IMR-90 (cell line): ENCODE results near the gene MARS2. TPM values are rescaled to one million over a fixed set of nuclear protein-coding genes. Genes with fewer than 3 reads are reported as not detected.

Experiments used
- ATAC-seq: fragments of 200-7000 bp; cut with Tn5 transposase; 2 replicates; pipeline ENCODE4 v1.9.1; 2020; ENCODE audit warnings: low read depth, mild to moderate bottlenecking, moderate library complexity
- BruUV-seq: library from RNA; stranded (reverse); fragments of 400-500 nt; replicated peaks from 2 replicates; lab custom pipeline; 2021; lab: Mats Ljungman, UMichigan
- CTCF ChIA-PET: fragments of 300-600 bp; formaldehyde crosslinking; extraction: SDS; loops from one replicate; lab custom pipeline; 2021; ENCODE audit warnings: antibody characterized with exemption; lab: Yijun Ruan, JAX
- POLR2A ChIA-PET: fragments of 300-600 bp; sonication (Branson Sonifier 250); formaldehyde crosslinking; loops from one replicate; lab custom pipeline; 2022; ENCODE audit warnings: antibody characterized with exemption; ENCODE audit not compliant: unreplicated experiment; lab: Charles Lee
- DNase-seq: peaks from one replicate; pipeline ENCODE4 v3.0.0; 2013
- H2AFZ ChIP-seq: replicated peaks from 2 replicates; pipeline ENCODE3; 2013; ENCODE audit warnings: low read length, mild to moderate bottlenecking; ENCODE audit not compliant: poor library complexity
- H2AK5ac ChIP-seq: 2 replicates; pipeline ENCODE4 v1.6.1; 2013; ENCODE audit warnings: low read depth, low read length, inconsistent platforms
- H2AK9ac ChIP-seq: replicated peaks from 2 replicates; pipeline ENCODE3; 2013; ENCODE audit warnings: mild to moderate bottlenecking, low read depth, low read length, moderate library complexity; ENCODE audit not compliant: poor library complexity
- H2BK120ac ChIP-seq: 2 replicates; pipeline ENCODE4 v1.6.1; 2013; ENCODE audit warnings: low read depth, low read length, inconsistent platforms
- H2BK15ac ChIP-seq: 3 replicates; pipeline ENCODE4 v1.6.1; 2013; ENCODE audit warnings: low read depth, low read length, inconsistent platforms
- H2BK20ac ChIP-seq: 2 replicates; pipeline ENCODE4 v1.6.1; 2013; ENCODE audit warnings: low read depth, mild to moderate bottlenecking, inconsistent platforms, low read length, moderate library complexity
- H2BK5ac ChIP-seq: 2 replicates; pipeline ENCODE4 v1.6.1; 2013; ENCODE audit warnings: mild to moderate bottlenecking, low read depth, low read length, inconsistent platforms; ENCODE audit not compliant: poor library complexity, severe bottlenecking
- H3K14ac ChIP-seq: replicated peaks from 2 replicates; pipeline ENCODE4 v1.6.1; 2013; ENCODE audit warnings: low read depth, low read length, inconsistent platforms
- H3K18ac ChIP-seq: 2 replicates; pipeline ENCODE4 v1.6.1; 2013; ENCODE audit warnings: low read depth, low read length, control low read depth
- H3K23ac ChIP-seq: 2 replicates; pipeline ENCODE4 v1.6.1; 2013; ENCODE audit warnings: low read depth, low read length, inconsistent platforms
- H3K27ac ChIP-seq: 2 replicates; pipeline ENCODE4 v1.5.1; 2013; ENCODE audit warnings: mild to moderate bottlenecking, control low read depth, low read length; ENCODE audit not compliant: insufficient read depth
- H3K27me3 ChIP-seq: 2 replicates; pipeline ENCODE4 v1.6.1; 2013; ENCODE audit warnings: low read length; ENCODE audit not compliant: control insufficient read depth, insufficient read depth
- H3K36me3 ChIP-seq: 2 replicates; pipeline ENCODE4 v1.6.1; 2013; ENCODE audit warnings: low read length, mixed read lengths; ENCODE audit not compliant: control insufficient read depth, insufficient read depth
- H3K4ac ChIP-seq: 2 replicates; pipeline ENCODE4 v1.6.1; 2013; ENCODE audit warnings: low read depth, low read length, inconsistent platforms
- H3K4me1 ChIP-seq: 2 replicates; pipeline ENCODE4 v1.6.1; 2013; ENCODE audit warnings: low read length, mixed read lengths; ENCODE audit not compliant: control insufficient read depth, insufficient read depth
- H3K4me2 ChIP-seq: 2 replicates; pipeline ENCODE4 v1.6.1; 2013; ENCODE audit warnings: low read depth, mild to moderate bottlenecking, control low read depth, low read length, moderate library complexity
- H3K4me3 ChIP-seq: 2 replicates; pipeline ENCODE4 v1.5.1; 2013; ENCODE audit warnings: low read depth, mild to moderate bottlenecking, control low read depth, low read length, moderate library complexity; ENCODE audit not compliant: insufficient read depth
- H3K56ac ChIP-seq: 2 replicates; pipeline ENCODE4 v1.6.1; 2013; ENCODE audit warnings: low read length, inconsistent platforms; ENCODE audit not compliant: insufficient read depth; ENCODE audit errors: extremely low read depth
- H3K79me1 ChIP-seq, 2 experiments: 2 replicates each; pipeline ENCODE4 v1.6.1; 2013; ENCODE audit warnings: low read length in 2 of 2, inconsistent platforms in 1 of 2, low read depth in 1 of 2
- H3K9ac ChIP-seq: 2 replicates; pipeline ENCODE4 v1.6.1; 2013; ENCODE audit warnings: low read depth, low read length, control low read depth
- H3K9me1 ChIP-seq: 2 replicates; pipeline ENCODE4 v1.6.1; 2013; ENCODE audit warnings: low read length, inconsistent platforms; ENCODE audit not compliant: insufficient read depth
- H3K9me3 ChIP-seq: 2 replicates; pipeline ENCODE4 v1.6.1; 2013; ENCODE audit warnings: low read length; ENCODE audit not compliant: control insufficient read depth, insufficient read depth
- H4K20me1 ChIP-seq: 2 replicates; pipeline ENCODE4 v1.6.1; 2013; ENCODE audit warnings: low read length, inconsistent platforms; ENCODE audit not compliant: insufficient read depth
- H4K5ac ChIP-seq: 2 replicates; pipeline ENCODE4 v1.6.1; 2013; ENCODE audit warnings: mild to moderate bottlenecking, low read depth, low read length, control low read depth
- H4K8ac ChIP-seq, 2 experiments: 2 replicates each; pipeline ENCODE4 v1.6.1; 2013; ENCODE audit warnings: low read depth in 2 of 2, low read length in 2 of 2, control low read depth in 1 of 2, inconsistent platforms in 1 of 2
- H4K91ac ChIP-seq: 2 replicates; pipeline ENCODE4 v1.6.1; 2013; ENCODE audit warnings: low read depth, low read length, inconsistent platforms; ENCODE audit not compliant: insufficient read depth
- BHLHE40 ChIP-seq: fragments of 150-350 bp; IDR thresholded peaks from 2 replicates; pipeline ENCODE4 v1.6.1; 2016; ENCODE audit warnings: mild to moderate bottlenecking, low read depth, low read length
- CEBPB ChIP-seq: IDR thresholded peaks from 2 replicates; pipeline ENCODE4 v1.6.1; 2012; ENCODE audit warnings: low read depth, low read length, improper control_type of control experiment
- CHD1 ChIP-seq: IDR thresholded peaks from 2 replicates; pipeline ENCODE4 v1.6.1; 2012; ENCODE audit warnings: low read depth, low read length, improper control_type of control experiment
- CTCF ChIP-seq: conservative IDR thresholded peaks from 2 replicates; pipeline ENCODE4 v1.5.1; 2012; ENCODE audit warnings: mild to moderate bottlenecking, low read depth, low read length, improper control_type of control experiment
- ELK1 ChIP-seq: fragments of 150-350 bp; IDR thresholded peaks from 2 replicates; pipeline ENCODE4 v1.6.1; 2016; ENCODE audit warnings: low read depth, mild to moderate bottlenecking, low read length, moderate library complexity, borderline replicate concordance
- FOS ChIP-seq: fragments of 150-350 bp; IDR thresholded peaks from 2 replicates; pipeline ENCODE4 v1.6.1; 2016; ENCODE audit warnings: low read depth, low read length
- MAFK ChIP-seq: IDR thresholded peaks from 2 replicates; pipeline ENCODE4 v1.6.1; 2012; ENCODE audit warnings: low read depth, low read length, improper control_type of control experiment
- MAZ ChIP-seq: IDR thresholded peaks from 2 replicates; pipeline ENCODE4 v1.6.1; 2012; ENCODE audit warnings: low read depth, mild to moderate bottlenecking, low read length, improper control_type of control experiment, moderate library complexity, borderline replicate concordance
- MXI1 ChIP-seq: IDR thresholded peaks from 2 replicates; pipeline ENCODE4 v1.6.1; 2012; ENCODE audit warnings: low read depth, mild to moderate bottlenecking, low read length, moderate library complexity, borderline replicate concordance
- NFE2L2 ChIP-seq: fragments of 150-350 bp; IDR thresholded peaks from 2 replicates; pipeline ENCODE4 v1.6.1; 2016; ENCODE audit warnings: low read depth, mild to moderate bottlenecking, low read length
- POLR2A ChIP-seq: IDR thresholded peaks from 2 replicates; pipeline ENCODE4 v1.6.1; 2012; ENCODE audit warnings: mild to moderate bottlenecking, low read depth, low read length
- RAD21 ChIP-seq: IDR thresholded peaks from 2 replicates; pipeline ENCODE4 v1.6.1; 2012; ENCODE audit warnings: low read length, improper control_type of control experiment
- RCOR1 ChIP-seq: IDR thresholded peaks from 2 replicates; pipeline ENCODE4 v1.6.1; 2012; ENCODE audit warnings: mild to moderate bottlenecking, low read length, improper control_type of control experiment; ENCODE audit not compliant: insufficient replicate concordance
- RFX5 ChIP-seq: IDR thresholded peaks from 2 replicates; pipeline ENCODE4 v1.8.0; 2012; ENCODE audit warnings: low read depth, mild to moderate bottlenecking, low read length, moderate library complexity
- SMC3 ChIP-seq: fragments of 150-350 bp; IDR thresholded peaks from 2 replicates; pipeline ENCODE4 v1.6.1; 2016; ENCODE audit warnings: low read depth, mild to moderate bottlenecking, antibody characterized with exemption, low read length, moderate library complexity
- USF2 ChIP-seq: fragments of 150-350 bp; IDR thresholded peaks from 2 replicates; pipeline ENCODE4 v1.6.1; 2017; ENCODE audit warnings: mild to moderate bottlenecking, antibody characterized with exemption, low read length, low read depth
- dilution Hi-C: fragments of 300-500 bp; cut with HindIII; formaldehyde crosslinking; loops from one replicate; pipeline ENCODE4 v1.14.3; 2018; ENCODE audit warnings: low sequenced_read_pairs; ENCODE audit not compliant: unreplicated experiment
- in situ Hi-C: fragments of 300-500 bp; cut with MboI; formaldehyde crosslinking; loops from 3 replicates; pipeline ENCODE4 v1.14.3; 2019; ENCODE audit warnings: low sequenced_read_pairs, inconsistent platforms, mixed read lengths
- intact Hi-C: fragments of 100-400 bp; cut with micrococcal nuclease; formaldehyde crosslinking; loops from 2 replicates; pipeline ENCODE4 v1.10.0; 2022
- polyA plus RNA-seq, 3 experiments: library from polyadenylated mRNA; depleted of rRNA; stranded (reverse); fragments of >200 nt; gene quantifications; 2 replicates each; pipeline ENCODE4 v1.2.3, GENCODE V29; 2012; ENCODE audit warnings: low replicate concordance in 1 of 3
- total RNA-seq: library from RNA; depleted of rRNA; stranded (reverse); fragments of >200 nt; gene quantifications from 2 replicates; pipeline ENCODE4 v1.2.3, GENCODE V29; 2012

Gene MARS2
- total and polyA plus RNA-seq, 2 of the 4 experiments (the other 2 are of a cell fraction), result 3.4 to 3.8 TPM

- TF ChIP-seq MAFK (no peak), CEBPB (no peak), CHD1 (no peak), FOS (no peak), NFE2L2 (no peak), MXI1 (no peak), ELK1 (no peak), RFX5 (no peak), RCOR1 (no peak), POLR2A (no peak), CTCF (no peak), BHLHE40 (no peak), MAZ (no peak), SMC3 (no peak), USF2 (no peak), RAD21 (no peak)
- H2BK15ac ChIP-seq, result no peak overlapping the region
- H3K4me1 ChIP-seq, result peaks cover 5% of the 10 kb centered on the region
- H2AK5ac ChIP-seq, result no peak overlapping the region
- no TSS peak for BruUV-seq
- intact Hi-C loops, result no loop called here
- H3K79me1 ChIP-seq, result peaks cover 22 to 43% of the 10 kb centered on the region in 2 experiments
- H4K91ac ChIP-seq, result no peak overlapping the region
- no peak overlapping the region for H2BK5ac ChIP-seq
- no peak overlapping the region for H2AFZ ChIP-seq
- no peaks in the 10 kb centered on the region for H3K27me3 ChIP-seq
- no peak for ATAC-seq
- H3K14ac ChIP-seq, result no peak overlapping the region; the same call in 1 of the 2 replicates
- dilution Hi-C loops, result no loop called here
- H4K8ac ChIP-seq, result no peak overlapping the region
- H2BK20ac ChIP-seq, result no peak overlapping the region
- no peak overlapping the region for H2BK120ac ChIP-seq
- H3K9me1 ChIP-seq, result peaks cover 9% of the 10 kb centered on the region
- in situ Hi-C loops, result no loop called here
- peak overlapping the region; percentile 17; the same call in 1 of the 2 replicates for H3K23ac ChIP-seq
- H3K36me3 ChIP-seq, result peaks cover 2% of the 10 kb centered on the region; the same call in 1 of the 2 replicates
- H3K4me3 ChIP-seq, result no peak overlapping the region
- peaks cover 11% of the 10 kb centered on the region for H4K20me1 ChIP-seq
- H3K18ac ChIP-seq, result no peak overlapping the region
- H4K5ac ChIP-seq, result no peak overlapping the region
- H3K9me3 ChIP-seq, result no peaks in the 10 kb centered on the region
- H2AK9ac ChIP-seq, result no peak overlapping the region
- H3K9ac ChIP-seq, result no peak overlapping the region
- no peak overlapping the region for H3K27ac ChIP-seq
- H3K56ac ChIP-seq, result no peak overlapping the region
- ChIA-PET POLR2A (no interaction called here), CTCF (no interaction called here)
- no peak overlapping the region for H3K4ac ChIP-seq
- DNase-seq, result peak; percentile 26
- H3K4me2 ChIP-seq, result no peak overlapping the region
Observed at GRCh38 chr2:197711578-197711977, 6.4 kb downstream of the MARS2 start.
